Measurements from ENCODE around the gene ABLIM2. TPM values are rescaled to one million over a fixed set of nuclear protein-coding genes. Genes with fewer than 3 reads are reported as not detected.

ABLIM2 gene
- total and polyA plus RNA-seq, 2 of the 4 experiments (the other 2 are of a cell fraction), result under 0.01 to 0.10 TPM

DNA sequence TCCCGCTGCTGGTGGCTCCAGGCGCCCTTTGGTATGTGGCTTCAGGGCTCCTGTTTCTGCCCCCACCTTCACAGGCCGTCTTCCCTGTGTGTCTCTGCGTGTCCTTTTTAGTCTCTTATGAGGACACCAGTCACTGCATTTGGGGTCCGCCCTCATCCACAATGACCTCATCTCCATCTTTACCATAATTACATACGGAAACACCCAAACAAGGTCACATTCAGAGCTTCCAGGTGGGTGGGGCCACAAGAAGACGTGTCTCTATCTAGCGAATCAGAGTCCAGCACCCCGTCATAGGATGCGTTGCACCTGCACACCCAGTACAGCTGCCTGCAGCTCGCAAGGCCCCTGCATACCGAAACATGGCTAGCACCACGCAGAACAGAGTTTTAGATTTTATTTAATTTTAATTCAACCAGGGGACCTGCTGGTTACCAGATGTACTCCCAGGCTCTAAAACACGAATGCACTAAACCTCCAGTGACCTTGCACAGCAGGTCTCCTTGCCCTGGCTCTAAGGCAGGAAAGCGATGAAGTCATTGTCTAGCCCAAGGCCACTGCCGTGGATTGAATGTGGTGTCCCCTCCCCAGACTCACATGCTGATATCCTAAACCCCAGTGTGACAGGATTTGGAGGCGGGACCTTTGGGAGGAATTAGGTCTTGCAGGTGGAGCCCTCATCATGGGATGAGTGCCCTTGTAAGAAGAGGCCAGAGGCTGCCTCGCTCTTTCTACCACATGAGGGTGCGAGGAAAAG lies 30.3 kb downstream of the ABLIM2 start:
- no peak overlapping the region for H3K4ac ChIP-seq (ENCODE audit: low read depth, low read length)
- no peak overlapping the region for H3K27ac ChIP-seq (ENCODE audit: insufficient read depth, low read length)
- H3K4me3 ChIP-seq (ENCODE audit: insufficient read depth, low read depth, low read length), result no peak overlapping the region
- H4K8ac ChIP-seq (ENCODE audit: low read depth in 2 of 2, low read length in 2 of 2), result no peak overlapping the region
- H2AK9ac ChIP-seq (replicated peaks; ENCODE audit: low read depth, low read length, poor library complexity), result no peak overlapping the region
- 0 out of 2 replicates have a peak, but pooled peaks cover 2% of the 10 kb centered on the region for H3K4me1 ChIP-seq (ENCODE audit: control insufficient read depth, insufficient read depth, low read length)
- WGBS, 2 experiments (ENCODE audit: extremely low coverage in 2 of 2, insufficient read length in 1 of 2), result 66% methylated on average over 7 of the region's 19 CpGs; no CpG with 5 or more reads in 1 of the 2 experiments
- H2BK15ac ChIP-seq (ENCODE audit: low read depth, low read length), result no peak overlapping the region
- no peak overlapping the region for H3K56ac ChIP-seq (ENCODE audit: extremely low read depth, insufficient read depth, low read length)
- no peak overlapping the region for H2BK120ac ChIP-seq (ENCODE audit: low read depth, low read length)
- no peaks in the 10 kb centered on the region for H3K9me3 ChIP-seq (ENCODE audit: control insufficient read depth, insufficient read depth, low read length)
- H2AFZ ChIP-seq (replicated peaks; ENCODE audit: low read length, poor library complexity), result no peak overlapping the region
- ATAC-seq (ENCODE audit: low read depth) (no peak), DNase-seq (no peak)
- no peak overlapping the region for H3K23ac ChIP-seq (ENCODE audit: low read depth, low read length)
- ChIA-PET POLR2A (ENCODE audit: unreplicated experiment) (no interaction called here), CTCF (no interaction called here)
- no peak overlapping the region for H4K91ac ChIP-seq (ENCODE audit: insufficient read depth, low read depth, low read length)
- no peak overlapping the region for H3K14ac ChIP-seq (replicated peaks; ENCODE audit: low read depth, low read length)
- no peak overlapping the region for H2BK5ac ChIP-seq (ENCODE audit: low read depth, low read length, poor library complexity, severe bottlenecking)
- in situ Hi-C loops (cut with MboI; ENCODE audit: low sequenced_read_pairs), result no loop called here
- intact Hi-C loops (cut with micrococcal nuclease), result no loop called here
- no peak overlapping the region for H3K18ac ChIP-seq (ENCODE audit: low read depth, low read length)
- H2AK5ac ChIP-seq (ENCODE audit: low read depth, low read length), result no peak overlapping the region
- no peak overlapping the region for H3K4me2 ChIP-seq (ENCODE audit: low read depth, low read length)
- TF ChIP-seq POLR2A (IDR thresholded peaks at IDR 0.05; ENCODE audit: low read depth, low read length) (no peak), RFX5 (IDR thresholded peaks at IDR 0.05; ENCODE audit: low read depth, low read length) (no peak), CHD1 (IDR thresholded peaks at IDR 0.05; ENCODE audit: low read depth, low read length) (no peak), RAD21 (IDR thresholded peaks at IDR 0.05; ENCODE audit: low read length) (no peak), SMC3 (IDR thresholded peaks at IDR 0.05; ENCODE audit: low read depth, low read length) (no peak), BHLHE40 (IDR thresholded peaks at IDR 0.05; ENCODE audit: low read depth, low read length) (no peak), MAZ (IDR thresholded peaks at IDR 0.05; ENCODE audit: borderline replicate concordance, low read depth, low read length) (no peak), RCOR1 (IDR thresholded peaks at IDR 0.05; ENCODE audit: insufficient replicate concordance, low read length) (no peak), CEBPB (IDR thresholded peaks at IDR 0.05; ENCODE audit: low read depth, low read length) (no peak), NFE2L2 (IDR thresholded peaks at IDR 0.05; ENCODE audit: low read depth, low read length) (no peak)
- TF ChIP-seq, protein P1, sequence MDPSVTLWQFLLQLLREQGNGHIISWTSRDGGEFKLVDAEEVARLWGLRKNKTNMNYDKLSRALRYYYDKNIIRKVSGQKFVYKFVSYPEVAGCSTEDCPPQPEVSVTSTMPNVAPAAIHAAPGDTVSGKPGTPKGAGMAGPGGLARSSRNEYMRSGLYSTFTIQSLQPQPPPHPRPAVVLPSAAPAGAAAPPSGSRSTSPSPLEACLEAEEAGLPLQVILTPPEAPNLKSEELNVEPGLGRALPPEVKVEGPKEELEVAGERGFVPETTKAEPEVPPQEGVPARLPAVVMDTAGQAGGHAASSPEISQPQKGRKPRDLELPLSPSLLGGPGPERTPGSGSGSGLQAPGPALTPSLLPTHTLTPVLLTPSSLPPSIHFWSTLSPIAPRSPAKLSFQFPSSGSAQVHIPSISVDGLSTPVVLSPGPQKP (IDR thresholded peaks at IDR 0.05; ENCODE audit: borderline replicate concordance, low read depth, low read length), result no peak
- TF ChIP-seq, protein P2, sequence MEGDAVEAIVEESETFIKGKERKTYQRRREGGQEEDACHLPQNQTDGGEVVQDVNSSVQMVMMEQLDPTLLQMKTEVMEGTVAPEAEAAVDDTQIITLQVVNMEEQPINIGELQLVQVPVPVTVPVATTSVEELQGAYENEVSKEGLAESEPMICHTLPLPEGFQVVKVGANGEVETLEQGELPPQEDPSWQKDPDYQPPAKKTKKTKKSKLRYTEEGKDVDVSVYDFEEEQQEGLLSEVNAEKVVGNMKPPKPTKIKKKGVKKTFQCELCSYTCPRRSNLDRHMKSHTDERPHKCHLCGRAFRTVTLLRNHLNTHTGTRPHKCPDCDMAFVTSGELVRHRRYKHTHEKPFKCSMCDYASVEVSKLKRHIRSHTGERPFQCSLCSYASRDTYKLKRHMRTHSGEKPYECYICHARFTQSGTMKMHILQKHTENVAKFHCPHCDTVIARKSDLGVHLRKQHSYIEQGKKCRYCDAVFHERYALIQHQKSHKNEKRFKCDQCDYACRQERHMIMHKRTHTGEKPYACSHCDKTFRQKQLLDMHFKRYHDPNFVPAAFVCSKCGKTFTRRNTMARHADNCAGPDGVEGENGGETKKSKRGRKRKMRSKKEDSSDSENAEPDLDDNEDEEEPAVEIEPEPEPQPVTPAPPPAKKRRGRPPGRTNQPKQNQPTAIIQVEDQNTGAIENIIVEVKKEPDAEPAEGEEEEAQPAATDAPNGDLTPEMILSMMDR (conservative IDR thresholded peaks at IDR 0.05; ENCODE audit: low read depth, low read length), result no peak
- TF ChIP-seq, protein P3, sequence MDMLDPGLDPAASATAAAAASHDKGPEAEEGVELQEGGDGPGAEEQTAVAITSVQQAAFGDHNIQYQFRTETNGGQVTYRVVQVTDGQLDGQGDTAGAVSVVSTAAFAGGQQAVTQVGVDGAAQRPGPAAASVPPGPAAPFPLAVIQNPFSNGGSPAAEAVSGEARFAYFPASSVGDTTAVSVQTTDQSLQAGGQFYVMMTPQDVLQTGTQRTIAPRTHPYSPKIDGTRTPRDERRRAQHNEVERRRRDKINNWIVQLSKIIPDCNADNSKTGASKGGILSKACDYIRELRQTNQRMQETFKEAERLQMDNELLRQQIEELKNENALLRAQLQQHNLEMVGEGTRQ (IDR thresholded peaks at IDR 0.05; ENCODE audit: low read depth, low read length), result no peak
- no peaks in the 10 kb centered on the region for H4K20me1 ChIP-seq (ENCODE audit: insufficient read depth, low read length)
- H3K9me1 ChIP-seq (ENCODE audit: insufficient read depth, low read length), result no peaks in the 10 kb centered on the region; the same call in 1 of the 2 replicates
- dilution Hi-C loops (cut with HindIII; ENCODE audit: low sequenced_read_pairs, unreplicated experiment), result no loop called here
- no peaks in the 10 kb centered on the region for H3K36me3 ChIP-seq (ENCODE audit: control insufficient read depth, insufficient read depth, low read length)
- no peaks in the 10 kb centered on the region for H3K79me1 ChIP-seq (ENCODE audit: low read depth in 1 of 2, low read length in 2 of 2)
- H3K9ac ChIP-seq (ENCODE audit: low read depth, low read length), result no peak overlapping the region
- H2BK20ac ChIP-seq (ENCODE audit: low read depth, low read length), result no peak overlapping the region
- no TSS peak for BruUV-seq (replicated peaks)
- H3K27me3 ChIP-seq (ENCODE audit: control insufficient read depth, insufficient read depth, low read length), result peaks cover 66% of the 10 kb centered on the region
- H4K5ac ChIP-seq (ENCODE audit: low read depth, low read length), result no peak overlapping the region
